ENCODE data around the gene F7.

The F7 gene

DNA sequence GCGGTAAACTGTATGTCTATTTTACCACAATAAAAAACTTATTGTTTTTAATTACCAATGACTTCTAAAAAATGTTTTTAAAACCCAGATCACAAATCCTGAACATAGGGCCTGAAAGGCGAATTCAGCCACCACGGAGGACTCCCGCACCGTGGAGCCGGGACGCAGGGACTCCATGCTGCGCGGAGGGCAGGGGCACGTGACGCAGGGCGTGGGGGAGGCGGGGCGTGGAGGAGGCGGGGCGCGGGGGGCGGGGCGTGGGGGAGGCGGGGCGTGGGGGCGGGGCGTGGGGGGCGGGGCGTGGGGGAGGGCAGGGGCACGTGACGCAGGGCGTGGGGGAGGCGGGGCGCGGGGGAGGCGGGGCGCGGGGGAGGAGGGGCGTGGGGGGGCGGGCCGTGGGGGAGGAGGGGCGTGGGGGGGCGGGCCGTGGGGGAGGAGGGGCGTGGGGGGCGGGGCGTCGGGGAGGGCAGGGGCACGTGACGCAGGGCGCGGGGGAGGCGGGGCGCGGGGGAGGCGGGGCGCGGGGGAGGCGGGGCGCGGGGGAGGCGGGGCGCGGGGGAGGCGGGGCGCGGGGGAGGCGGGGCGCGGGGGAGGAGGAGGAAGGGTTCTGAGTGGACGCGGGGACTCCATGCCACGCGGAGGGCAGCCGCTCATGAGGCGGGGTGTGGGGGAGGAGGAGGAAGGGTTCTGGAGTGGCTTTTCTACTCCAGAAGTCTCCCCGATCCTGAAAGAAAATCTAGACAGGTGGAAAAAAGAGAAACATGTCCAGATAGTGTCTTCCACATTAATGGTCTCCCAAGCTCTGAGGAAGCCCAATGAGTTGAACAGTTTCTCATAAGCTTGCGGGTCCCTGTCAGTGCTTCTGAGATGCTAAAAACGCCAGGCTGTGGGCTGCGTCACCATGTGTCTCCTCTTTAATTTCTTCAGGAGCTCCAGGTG lies 48.5 kb downstream of the F7 start:
- Histone ChIP-seq H2AFZ (ENCODE audit: low read depth, low read length) (peak overlapping the region; percentile 74), H3K4me1 (ENCODE audit: low read length) (peaks cover 6% of the 10 kb centered on the region), H3K4me2 (ENCODE audit: low read length) (peak overlapping the region; percentile 89), H3K4me3 (ENCODE audit: low read length) (peak overlapping the region; percentile 73), H3K27ac (ENCODE audit: low read length) (no peak overlapping the region), H4K20me1 (ENCODE audit: insufficient read depth, low read length) (no peaks in the 10 kb centered on the region), H3K27me3 (ENCODE audit: low read depth, low read length) (peaks cover 9% of the 10 kb centered on the region), H3K79me2 (ENCODE audit: low read length) (no peaks in the 10 kb centered on the region), H3K9me3 (ENCODE audit: insufficient read depth, low read length) (0 out of 2 replicates have a peak, but pooled peaks cover 11% of the 10 kb centered on the region), H3K9ac (ENCODE audit: low read length) (peak overlapping the region; percentile 30; the same call in 1 of the 2 replicates), H3K36me3 (replicated peaks; ENCODE audit: low read depth, low read length) (no peaks in the 10 kb centered on the region)
- TF ChIP-seq CTCF (IDR thresholded peaks at IDR 0.05; ENCODE audit: low read depth, low read length) (no peak), EZH2phosphoT487 (IDR thresholded peaks at IDR 0.05; ENCODE audit: low read depth) (no peak)

- H3K4me3 ChIP-seq (ENCODE audit: low read length), result no peak overlapping the region
- no peak overlapping the region for H2AFZ ChIP-seq (ENCODE audit: low read depth, low read length)
- peaks cover 6% of the 10 kb centered on the region for H3K4me1 ChIP-seq (ENCODE audit: low read length)
- no peak overlapping the region for H3K27ac ChIP-seq (ENCODE audit: low read length)
- H3K9ac ChIP-seq (ENCODE audit: low read length), result no peak overlapping the region
- 0 out of 2 replicates have a peak, but pooled peaks cover 11% of the 10 kb centered on the region for H3K9me3 ChIP-seq (ENCODE audit: insufficient read depth, low read length)
- H3K79me2 ChIP-seq (ENCODE audit: low read length), result no peaks in the 10 kb centered on the region
- H3K27me3 ChIP-seq (ENCODE audit: low read depth, low read length), result peaks cover 9% of the 10 kb centered on the region
- H3K4me2 ChIP-seq (ENCODE audit: low read length), result no peak overlapping the region
- H3K36me3 ChIP-seq (replicated peaks; ENCODE audit: low read depth, low read length), result no peaks in the 10 kb centered on the region
- TF ChIP-seq EZH2phosphoT487 (IDR thresholded peaks at IDR 0.05; ENCODE audit: low read depth) (no peak), CTCF (IDR thresholded peaks at IDR 0.05; ENCODE audit: low read depth, low read length) (no peak)
- H4K20me1 ChIP-seq (ENCODE audit: insufficient read depth, low read length), result no peaks in the 10 kb centered on the region
Measured at GRCh38 chr13:113155201-113155600, 49.6 kb downstream of the F7 start.

DNA sequence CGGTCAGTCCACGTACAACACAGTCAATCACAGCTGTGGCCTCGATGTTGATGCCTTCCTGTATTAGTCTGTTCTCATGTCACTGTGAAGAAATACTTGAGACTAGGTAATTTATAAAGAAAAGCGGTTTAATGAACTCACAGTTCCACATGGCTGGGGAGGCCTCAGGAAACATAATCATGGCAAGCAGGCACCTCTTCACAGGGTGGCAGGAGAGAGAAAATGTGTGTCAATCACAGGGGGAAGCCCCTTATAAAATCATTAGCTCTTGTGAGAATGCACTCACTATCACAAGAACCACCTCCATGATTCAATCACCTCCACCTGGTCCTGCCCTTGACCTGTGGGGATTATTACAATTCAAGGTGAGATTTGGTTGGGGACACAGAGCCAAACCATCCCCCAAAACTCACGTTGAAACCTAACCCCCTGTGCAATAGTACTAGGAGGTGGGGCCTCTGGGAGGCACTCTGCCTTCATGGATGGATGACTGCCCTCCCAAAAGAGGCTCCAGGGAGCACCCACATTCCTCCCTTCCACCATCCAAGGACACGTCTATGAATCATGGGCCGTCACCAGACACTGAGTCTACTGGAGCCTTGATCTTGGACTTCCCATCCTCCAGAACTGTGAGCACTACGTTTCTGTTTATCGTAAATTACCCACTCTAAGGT lies 50.5 kb downstream of the F7 start:
- TF ChIP-seq CTCF (IDR thresholded peaks at IDR 0.05; ENCODE audit: low read depth, low read length) (no peak), EZH2phosphoT487 (IDR thresholded peaks at IDR 0.05; ENCODE audit: low read depth) (no peak)
- Histone ChIP-seq H3K9ac (ENCODE audit: low read length) (no peak overlapping the region), H3K27ac (ENCODE audit: low read length) (no peak overlapping the region), H3K79me2 (ENCODE audit: low read length) (no peaks in the 10 kb centered on the region), H4K20me1 (ENCODE audit: insufficient read depth, low read length) (no peaks in the 10 kb centered on the region), H3K36me3 (replicated peaks; ENCODE audit: low read depth, low read length) (no peaks in the 10 kb centered on the region), H3K4me3 (ENCODE audit: low read length) (no peak overlapping the region), H3K9me3 (ENCODE audit: insufficient read depth, low read length) (0 out of 2 replicates have a peak, but pooled peaks cover 11% of the 10 kb centered on the region), H3K27me3 (ENCODE audit: low read depth, low read length) (peaks cover 11% of the 10 kb centered on the region), H3K4me1 (ENCODE audit: low read length) (peaks cover 6% of the 10 kb centered on the region), H2AFZ (ENCODE audit: low read depth, low read length) (no peak overlapping the region), H3K4me2 (ENCODE audit: low read length) (no peak overlapping the region)
